ENCODE data around the gene ENTPD1. TPM values are rescaled to one million over a fixed set of nuclear protein-coding genes. Genes with fewer than 3 reads are reported as not detected.
"Not testable (repeated sequence)": the region's sequence is repeated elsewhere in the genome, so short reads cannot be mapped to it uniquely, and the experiment has no call there.

The ENTPD1 gene
- total and polyA plus RNA-seq, 2 experiments from 2014 or later = 0.29 TPM; not detected in 1

- no peaks in the 10 kb centered on the region for H3K27me3 ChIP-seq (replicated peaks; ENCODE audit: insufficient read depth)
- no peaks in the 10 kb centered on the region for H3K79me2 ChIP-seq (ENCODE audit: insufficient read depth)
- no peak for DNase-seq
- H3K27ac ChIP-seq = no peak overlapping the region
- H2AFZ ChIP-seq = no peak overlapping the region
- H3K9me2 ChIP-seq (ENCODE audit: insufficient read depth) = no peaks in the 10 kb centered on the region
- WGBS, 2 experiments (ENCODE audit: low coverage in 1 of 2, low lambda C conversion rate in 2 of 2, missing lambda C conversion rate in 2 of 2) = 100% methylated on average over 2 of the region's 2 CpGs
- H4K20me1 ChIP-seq (ENCODE audit: insufficient read depth) = no peaks in the 10 kb centered on the region
- H3K4me2 ChIP-seq (ENCODE audit: unreplicated experiment) = no peak overlapping the region
- no peaks in the 10 kb centered on the region for H3F3A ChIP-seq (ENCODE audit: insufficient read depth)
- in situ Hi-C loops (cut with MboI) = no loop called here
- no peak overlapping the region for H3K4me3 ChIP-seq
- no peaks in the 10 kb centered on the region for H3K9me3 ChIP-seq (ENCODE audit: low read depth)
- peaks cover 7% of the 10 kb centered on the region; the same call in 1 of the 2 replicates for H3K36me3 ChIP-seq (ENCODE audit: low read depth)
- no peaks in the 10 kb centered on the region for H3K4me1 ChIP-seq (ENCODE audit: insufficient read depth)
- H3K9ac ChIP-seq = no peak overlapping the region
- TF ChIP-seq EZH2phosphoT487 (IDR thresholded peaks at IDR 0.05; ENCODE audit: insufficient read depth, low read depth) (no peak), EZH2 (IDR thresholded peaks at IDR 0.05; ENCODE audit: insufficient read depth, poor library complexity, severe bottlenecking) (no peak)
These were observed 117.2 kb downstream of the ENTPD1 start for GRCh38 chr10:95873139-95873538.

- H3K4me3 ChIP-seq = no peak overlapping the region
- H3K4me1 ChIP-seq (ENCODE audit: insufficient read depth) = no peaks in the 10 kb centered on the region
- H3K79me2 ChIP-seq (ENCODE audit: insufficient read depth) = no peaks in the 10 kb centered on the region
- no peak overlapping the region for H2AFZ ChIP-seq
- H3F3A ChIP-seq (ENCODE audit: insufficient read depth) = no peaks in the 10 kb centered on the region
- H3K9ac ChIP-seq = no peak overlapping the region
- no peak for TF ChIP-seq EZH2 (IDR thresholded peaks at IDR 0.05; ENCODE audit: insufficient read depth, poor library complexity, severe bottlenecking)
- TF ChIP-seq EZH2phosphoT487 (IDR thresholded peaks at IDR 0.05; ENCODE audit: insufficient read depth, low read depth) = no peak
- H3K9me3 ChIP-seq (ENCODE audit: low read depth) = no peaks in the 10 kb centered on the region
- H3K36me3 ChIP-seq (ENCODE audit: low read depth) = peaks cover 7% of the 10 kb centered on the region; the same call in 1 of the 2 replicates
- H3K9me2 ChIP-seq (ENCODE audit: insufficient read depth) = no peaks in the 10 kb centered on the region
- H4K20me1 ChIP-seq (ENCODE audit: insufficient read depth) = no peaks in the 10 kb centered on the region
- 90 to 96% methylated on average over 4 of the region's 4 CpGs for WGBS, 2 experiments (ENCODE audit: low coverage in 1 of 2, low lambda C conversion rate in 2 of 2, missing lambda C conversion rate in 2 of 2)
- H3K4me2 ChIP-seq (ENCODE audit: unreplicated experiment) = no peak overlapping the region
- in situ Hi-C loops (cut with MboI) = no loop called here
- no peaks in the 10 kb centered on the region for H3K27me3 ChIP-seq (replicated peaks; ENCODE audit: insufficient read depth)
- DNase-seq = no peak
- H3K27ac ChIP-seq = no peak overlapping the region
These were observed 117.7 kb downstream of the ENTPD1 start for GRCh38 chr10:95873651-95874050.

GRCh38 chr10:95874783-95875182 lies 118.8 kb downstream of the ENTPD1 start:
- H2AFZ ChIP-seq; in situ Hi-C loops (cut with MboI); DNase-seq: not testable (repeated sequence)

GRCh38 chr10:95876756-95877155 lies 120.8 kb downstream of the ENTPD1 start:
- TF ChIP-seq EZH2phosphoT487 (IDR thresholded peaks at IDR 0.05; ENCODE audit: insufficient read depth, low read depth) (no peak), EZH2 (IDR thresholded peaks at IDR 0.05; ENCODE audit: insufficient read depth, poor library complexity, severe bottlenecking) (no peak)

More at GRCh38 chr10:95874783-95875182, 118.8 kb downstream of the ENTPD1 start:
- not testable (repeated sequence) for H3K4me2 ChIP-seq (ENCODE audit: unreplicated experiment); H3K4me3 ChIP-seq; H3F3A ChIP-seq (ENCODE audit: insufficient read depth); H4K20me1 ChIP-seq (ENCODE audit: insufficient read depth); H3K4me1 ChIP-seq (ENCODE audit: insufficient read depth); H3K9ac ChIP-seq; H3K9me3 ChIP-seq (ENCODE audit: low read depth); H3K36me3 ChIP-seq (ENCODE audit: low read depth); H3K79me2 ChIP-seq (ENCODE audit: insufficient read depth); H3K9me2 ChIP-seq (ENCODE audit: insufficient read depth); H3K27ac ChIP-seq; H3K27me3 ChIP-seq (replicated peaks; ENCODE audit: insufficient read depth)

GRCh38 chr10:95877881-95878280 lies 121.9 kb downstream of the ENTPD1 start:
- peaks cover 7% of the 10 kb centered on the region; the same call in 1 of the 2 replicates for H3K36me3 ChIP-seq (ENCODE audit: low read depth)
- no peaks in the 10 kb centered on the region for H3K79me2 ChIP-seq (ENCODE audit: insufficient read depth)
- H3K9me2 ChIP-seq (ENCODE audit: insufficient read depth) = no peaks in the 10 kb centered on the region
- no peaks in the 10 kb centered on the region for H4K20me1 ChIP-seq (ENCODE audit: insufficient read depth)
- no peak overlapping the region for H3K4me3 ChIP-seq
- no peaks in the 10 kb centered on the region for H3K9me3 ChIP-seq (ENCODE audit: low read depth)
- no peak overlapping the region for H3K9ac ChIP-seq
- H3F3A ChIP-seq (ENCODE audit: insufficient read depth) = no peaks in the 10 kb centered on the region
- H2AFZ ChIP-seq = no peak overlapping the region
- H3K27ac ChIP-seq = no peak overlapping the region
- no peaks in the 10 kb centered on the region for H3K4me1 ChIP-seq (ENCODE audit: insufficient read depth)
- no peak for DNase-seq
- H3K27me3 ChIP-seq (replicated peaks; ENCODE audit: insufficient read depth) = no peaks in the 10 kb centered on the region
- TF ChIP-seq EZH2 (IDR thresholded peaks at IDR 0.05; ENCODE audit: insufficient read depth, poor library complexity, severe bottlenecking) = no peak
- TF ChIP-seq EZH2phosphoT487 (IDR thresholded peaks at IDR 0.05; ENCODE audit: insufficient read depth, low read depth) = no peak
- no peak overlapping the region for H3K4me2 ChIP-seq (ENCODE audit: unreplicated experiment)
- in situ Hi-C loops (cut with MboI) = no loop called here

More at GRCh38 chr10:95876756-95877155, 120.8 kb downstream of the ENTPD1 start:
- peaks cover 7% of the 10 kb centered on the region; the same call in 1 of the 2 replicates for H3K36me3 ChIP-seq (ENCODE audit: low read depth)
- 97 to 100% methylated on average over 1 of the region's 1 CpG for WGBS, 2 experiments (ENCODE audit: low coverage in 1 of 2, low lambda C conversion rate in 2 of 2, missing lambda C conversion rate in 2 of 2)
- in situ Hi-C loops (cut with MboI) = no loop called here
- H3K4me3 ChIP-seq = no peak overlapping the region
- no peak overlapping the region for H3K4me2 ChIP-seq (ENCODE audit: unreplicated experiment)
- no peak overlapping the region for H3K9ac ChIP-seq
- no peak overlapping the region for H3K27ac ChIP-seq
- H3K27me3 ChIP-seq (replicated peaks; ENCODE audit: insufficient read depth) = no peaks in the 10 kb centered on the region
- H4K20me1 ChIP-seq (ENCODE audit: insufficient read depth) = no peaks in the 10 kb centered on the region
- no peaks in the 10 kb centered on the region for H3K9me2 ChIP-seq (ENCODE audit: insufficient read depth)
- DNase-seq = no peak
- H3K4me1 ChIP-seq (ENCODE audit: insufficient read depth) = no peaks in the 10 kb centered on the region
- H3K9me3 ChIP-seq (ENCODE audit: low read depth) = no peaks in the 10 kb centered on the region
- H2AFZ ChIP-seq = no peak overlapping the region
- H3F3A ChIP-seq (ENCODE audit: insufficient read depth) = no peaks in the 10 kb centered on the region
- no peaks in the 10 kb centered on the region for H3K79me2 ChIP-seq (ENCODE audit: insufficient read depth)
